COLO668 (cell line): ENCODE data around the gene ATOSB.

ENCODE experiments used
- DNase-seq: peaks from one replicate; lab custom pipeline; 2025; ENCODE audit not compliant: unreplicated experiment; lab: John Stamatoyannopoulos, UW

ATOSB gene

GRCh38 chr9:35089434-35089833 is 26.2 kb downstream of the ATOSB start:
- no peak for DNase-seq

- no peak for DNase-seq
Measured at GRCh38 chr9:35085078-35085477, 30.6 kb downstream of the ATOSB start.

DNA sequence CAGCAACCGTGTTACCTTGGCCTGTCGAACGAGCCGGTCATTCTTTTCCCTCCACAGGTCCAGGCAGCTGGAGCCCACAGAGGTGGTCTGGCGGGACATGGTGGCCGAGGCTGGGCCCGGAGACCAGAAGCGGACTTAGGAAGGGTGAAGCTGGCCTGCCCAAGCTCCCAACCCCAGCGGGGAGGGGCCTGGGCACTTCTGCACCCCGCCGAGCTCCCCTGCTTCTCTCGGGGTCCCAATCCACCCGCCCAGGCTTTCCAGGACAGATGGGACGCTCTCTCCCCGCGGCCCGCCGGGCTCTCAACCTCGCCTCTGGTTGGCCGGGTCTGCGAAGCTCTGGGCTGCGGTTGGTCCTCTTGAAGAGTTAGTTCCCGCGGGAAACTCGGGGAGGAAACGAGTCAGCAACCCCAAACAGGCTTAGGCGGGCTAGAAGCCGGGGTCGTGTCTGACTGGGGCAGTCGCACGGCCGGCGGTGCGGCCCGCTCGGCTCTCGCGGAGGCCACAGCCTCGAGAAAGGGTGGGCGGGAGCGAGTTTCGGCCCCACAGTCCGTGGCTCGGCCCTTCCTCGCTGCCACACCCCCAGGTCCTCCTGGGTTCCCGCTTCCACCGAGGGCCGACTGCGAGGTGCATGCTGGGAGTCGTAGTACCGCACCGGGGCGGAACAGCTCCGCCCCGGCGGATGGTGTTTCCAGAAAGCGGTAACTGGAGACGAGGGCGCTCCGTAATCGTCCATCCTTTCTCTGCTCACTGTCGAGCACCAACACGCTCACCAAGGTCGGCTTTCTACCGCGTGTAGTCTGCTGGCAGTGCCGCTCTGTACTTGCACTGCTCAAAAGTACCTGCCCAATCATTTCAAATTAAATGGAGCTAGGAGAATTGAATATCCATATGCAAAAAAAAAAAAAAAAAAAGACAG is 36.0 kb downstream of the ATOSB start, which contains the start of gene FANCG:
TSS of gene FANCG (minus strand) at position 517 of the 916 bp plus-strand sequence. CDS start at position 99, 418 bp downstream.
- peak; percentile 93 for DNase-seq

- DNase-seq: peak; percentile 27
Measured at GRCh38 chr9:35079041-35079425, 36.6 kb downstream of the ATOSB start.

DNA sequence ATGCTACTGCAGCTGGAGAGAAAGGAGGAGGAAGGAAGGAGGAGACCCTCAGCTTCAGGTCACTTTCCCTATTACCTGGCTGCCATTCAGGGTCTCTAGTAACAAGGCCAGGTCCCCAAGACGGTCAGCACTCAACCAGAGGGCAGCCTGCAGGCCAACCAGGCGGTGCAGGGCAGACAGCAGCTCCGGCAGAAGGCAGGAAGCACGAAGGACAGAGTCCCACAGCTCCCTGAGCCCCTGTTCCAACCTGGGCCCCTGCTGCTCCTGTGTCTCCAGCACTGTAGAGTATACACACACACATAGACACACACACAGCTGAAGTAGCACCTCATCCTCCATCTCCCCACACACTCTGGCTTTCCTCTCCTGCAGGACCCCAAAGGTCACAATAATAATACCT is 37.6 kb downstream of the ATOSB start:
- no peak for DNase-seq

- no peak for DNase-seq
Measured at GRCh38 chr9:35076848-35077247, 38.8 kb downstream of the ATOSB start.

DNA sequence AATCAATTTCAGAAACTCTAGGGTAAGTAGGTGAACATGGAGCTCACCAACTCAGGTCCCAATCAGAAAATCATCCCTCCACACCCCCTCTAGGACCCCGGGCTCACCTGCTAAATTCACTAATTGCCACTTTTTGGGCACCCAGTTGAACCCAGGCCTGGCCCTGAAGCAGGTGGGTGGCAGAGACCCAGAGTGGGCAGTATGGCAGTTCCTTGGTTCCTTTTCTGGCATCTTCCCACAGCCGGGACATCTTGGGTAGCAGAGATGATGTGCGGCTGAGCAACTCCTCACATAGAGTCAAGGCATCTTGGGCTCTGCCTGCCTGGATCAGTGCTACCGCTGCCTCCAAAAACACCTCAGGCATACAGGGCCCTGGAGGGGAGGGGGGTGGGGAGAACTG is 40.3 kb downstream of the ATOSB start:
- no peak for DNase-seq

DNA sequence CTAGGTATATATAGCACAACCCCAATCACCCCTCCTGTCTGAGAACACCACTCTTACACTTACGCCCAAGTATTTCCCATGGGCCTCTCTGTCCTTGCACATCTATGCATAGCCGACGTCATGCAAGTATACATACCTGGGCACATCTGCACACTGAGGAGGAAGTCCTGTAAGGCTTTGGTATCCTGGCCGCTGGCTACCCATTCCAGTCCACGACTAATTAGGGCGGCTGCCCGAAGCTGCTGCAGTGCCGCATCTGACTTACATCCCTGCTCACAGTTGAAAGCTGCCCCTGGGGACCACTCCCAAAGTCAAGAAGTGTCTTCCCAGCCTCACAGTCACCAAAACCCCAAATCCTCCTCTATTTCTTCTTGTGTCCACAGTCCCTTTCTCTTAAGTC is 40.9 kb downstream of the ATOSB start:
- no peak for DNase-seq

DNA sequence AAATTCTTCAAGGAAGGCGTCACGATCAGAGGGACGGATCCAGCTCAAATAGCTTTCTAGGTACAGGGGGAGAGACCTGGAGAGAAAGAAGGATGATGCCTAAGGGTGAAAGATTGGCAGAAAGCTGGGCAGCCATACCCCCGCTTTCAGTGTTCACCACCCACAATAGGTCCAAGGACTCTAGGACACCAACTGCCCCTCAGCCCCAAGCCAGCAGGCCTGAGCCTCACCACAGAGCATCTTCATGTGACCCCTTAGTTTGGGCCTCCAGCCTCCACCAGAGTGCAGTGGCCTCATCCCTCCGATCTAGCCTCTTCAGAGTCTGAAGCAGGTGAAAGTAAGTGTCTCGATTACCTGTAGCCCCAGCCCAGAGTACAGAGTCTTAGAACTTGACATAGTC is 41.5 kb downstream of the ATOSB start:
- no peak for DNase-seq

- no peak for DNase-seq
Measured at GRCh38 chr9:35073279-35073612, 42.4 kb downstream of the ATOSB start.

- peak; percentile 96 for DNase-seq
Measured at GRCh38 chr9:35072461-35073278, 43.0 kb downstream of the ATOSB start, which contains the start of gene VCP. Gene VCP (minus strand): TSS chr9:35072625. CDS start chr9:35072353, 272 bp downstream.

GRCh38 chr9:35071814-35072460 is 43.7 kb downstream of the ATOSB start:
- peak; percentile 90 for DNase-seq

- no peak for DNase-seq
Measured at GRCh38 chr9:35070823-35071813, 44.5 kb downstream of the ATOSB start.

- no peak for DNase-seq
Measured at GRCh38 chr9:35069020-35069419, 46.6 kb downstream of the ATOSB start.

DNA sequence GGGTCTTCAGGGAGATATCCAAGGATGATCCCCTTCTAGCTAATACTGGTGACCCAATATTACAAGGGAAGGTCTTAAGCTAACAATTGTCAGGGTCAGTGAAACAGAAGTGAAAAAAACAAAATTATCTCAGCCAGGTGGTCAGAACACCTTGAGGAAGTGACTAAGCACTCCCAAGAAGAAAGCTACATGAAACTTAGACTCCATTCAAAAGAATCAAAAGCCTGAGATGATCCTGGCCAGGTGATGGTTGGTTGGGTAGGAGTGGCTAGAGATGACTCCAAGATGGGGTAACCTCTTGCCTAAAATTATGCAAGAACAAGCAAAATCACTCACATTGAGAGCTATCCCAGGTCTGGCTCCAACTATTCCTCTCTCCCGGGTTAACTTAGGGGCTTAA is 48.6 kb downstream of the ATOSB start:
- DNase-seq: no peak

DNA sequence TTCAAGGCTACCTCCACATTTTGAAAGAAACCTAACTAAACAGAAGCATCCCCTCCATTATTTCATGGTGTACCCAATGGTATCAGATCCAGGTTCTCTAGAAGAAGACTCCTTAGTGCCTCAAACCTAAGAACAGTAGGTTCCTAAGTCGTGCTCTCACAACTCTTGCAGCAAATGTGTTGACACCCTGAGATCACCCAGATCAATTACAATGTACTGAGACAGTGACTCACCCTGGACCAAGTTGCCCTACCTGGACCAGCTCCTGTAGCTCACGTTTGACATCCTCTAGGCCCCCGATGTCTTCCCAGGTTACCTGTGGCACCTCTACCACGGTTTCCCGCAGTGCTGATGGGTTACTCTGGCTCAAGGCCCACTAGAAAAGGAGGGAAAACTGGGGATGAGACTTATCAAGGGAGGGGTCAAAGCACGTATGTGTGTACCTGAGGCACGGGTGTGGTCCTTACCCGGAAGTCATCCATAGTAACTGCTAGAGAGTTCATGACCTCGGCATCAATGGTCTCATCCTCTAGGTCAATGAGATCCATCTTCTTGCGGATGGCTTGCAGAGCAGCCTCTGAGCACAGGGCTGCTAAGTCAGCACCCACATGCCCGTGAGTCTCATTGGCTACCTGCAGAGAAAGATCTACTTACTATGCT is 55.0 kb downstream of the ATOSB start:
- DNase-seq: no peak

- DNase-seq: no peak
Measured at GRCh38 chr9:35059438-35059837, 56.2 kb downstream of the ATOSB start.

GRCh38 chr9:35057271-35057620 is 58.4 kb downstream of the ATOSB start:
- no peak for DNase-seq

DNA sequence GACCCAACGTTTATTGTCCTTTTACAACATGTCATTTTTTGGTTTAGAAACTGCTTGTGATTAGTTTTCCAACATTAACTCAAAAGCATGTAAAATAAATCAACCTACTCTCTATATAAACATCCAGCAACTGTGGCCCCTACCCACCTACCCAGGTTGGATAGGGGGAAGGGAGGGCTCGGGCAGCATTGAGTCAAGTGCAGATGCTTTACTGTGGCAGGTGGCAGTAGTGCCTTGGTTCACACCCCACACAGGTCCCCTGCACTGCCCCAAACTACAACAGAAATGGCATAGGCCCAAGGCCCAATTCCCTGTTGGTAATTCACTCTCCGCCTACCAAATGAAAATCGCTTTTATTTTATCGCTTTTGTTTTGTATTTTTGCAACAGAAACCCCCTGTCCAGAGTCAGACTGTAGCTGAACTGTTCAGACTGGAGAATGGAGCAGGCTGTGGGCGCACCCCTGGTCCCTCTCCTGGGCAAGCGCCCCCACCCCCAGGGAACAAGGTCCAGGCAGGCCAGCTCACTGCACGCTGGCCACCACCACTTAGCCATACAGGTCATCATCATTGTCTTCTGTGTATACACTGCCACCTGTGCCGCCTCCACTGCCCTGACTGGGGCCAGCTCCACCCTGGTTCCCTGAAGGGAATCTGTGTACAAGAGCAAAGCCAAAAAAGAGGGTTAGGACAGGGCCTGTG is 58.9 kb downstream of the ATOSB start:
- no peak for DNase-seq
